Nephron progenitor cell (in vitro differentiated cells): ENCODE results near the gene KCNJ11.
A peak's percentile ranks its signal among the peaks of the same experiment; 100 is the strongest.

ENCODE experiments used
- DNase-seq: peaks from one replicate; pipeline ENCODE4 v3.0.0; 2021
- H3K27ac Mint-ChIP-seq: 2 replicates; pipeline ENCODE4 v1.8.0; 2021; ENCODE audit warnings: mild to moderate bottlenecking, moderate library complexity, mixed read lengths
- H3K27me3 Mint-ChIP-seq: 2 replicates; pipeline ENCODE4 v1.8.0; 2021; ENCODE audit warnings: mild to moderate bottlenecking, low read depth, mixed read lengths; ENCODE audit not compliant: poor library complexity
- H3K36me3 Mint-ChIP-seq: 2 replicates; pipeline ENCODE4 v1.8.0; 2021; ENCODE audit warnings: low read depth, mixed read lengths
- H3K4me1 Mint-ChIP-seq: 2 replicates; pipeline ENCODE4 v1.8.0; 2021; ENCODE audit warnings: mixed read lengths
- H3K4me3 Mint-ChIP-seq: 2 replicates; pipeline ENCODE4 v1.8.0; 2021; ENCODE audit warnings: mild to moderate bottlenecking, moderate library complexity, mixed read lengths
- H3K9me3 Mint-ChIP-seq: 2 replicates; pipeline ENCODE4 v1.8.0; 2021; ENCODE audit warnings: mild to moderate bottlenecking, moderate library complexity, mixed read lengths
- CTCF ChIP-seq: fragments of 200-600 bp; sonication (generic); IDR thresholded peaks from 2 replicates; pipeline ENCODE4 v1.5.0; 2021; ENCODE audit warnings: antibody characterized with exemption

Gene KCNJ11

GRCh38 chr11:17368551-17368950 is 19.9 kb downstream of the KCNJ11 start:
- Mint-ChIP-seq H3K4me3 (no peak overlapping the region), H3K9me3 (peaks cover 66% of the 10 kb centered on the region), H3K27me3 (peaks cover 3% of the 10 kb centered on the region), H3K27ac (no peak overlapping the region), H3K36me3 (peaks cover 54% of the 10 kb centered on the region), H3K4me1 (no peaks in the 10 kb centered on the region)
- no peak for TF ChIP-seq CTCF
- DNase-seq, result no peak

GRCh38 chr11:17366495-17366894 is 22.0 kb downstream of the KCNJ11 start:
- peaks cover 3% of the 10 kb centered on the region for H3K27me3 Mint-ChIP-seq
- DNase-seq, result no peak
- H3K4me3 Mint-ChIP-seq, result no peak overlapping the region
- H3K36me3 Mint-ChIP-seq, result peaks cover 45% of the 10 kb centered on the region
- H3K9me3 Mint-ChIP-seq, result peaks cover 63% of the 10 kb centered on the region
- no peaks in the 10 kb centered on the region for H3K4me1 Mint-ChIP-seq
- H3K27ac Mint-ChIP-seq, result no peak overlapping the region
- TF ChIP-seq CTCF, result no peak

- H3K27ac Mint-ChIP-seq, result no peak overlapping the region
Measured at GRCh38 chr11:17354601-17354991, 33.9 kb downstream of the KCNJ11 start.

GRCh38 chr11:17353821-17354600 is 34.4 kb downstream of the KCNJ11 start:
- TF ChIP-seq CTCF, result no peak
- Mint-ChIP-seq H3K27me3 (peaks cover 56% of the 10 kb centered on the region), H3K4me1 (peaks cover 22% of the 10 kb centered on the region), H3K36me3 (peaks cover 9% of the 10 kb centered on the region), H3K9me3 (peaks cover 28% of the 10 kb centered on the region), H3K4me3 (peak overlapping the region; percentile 87), H3K27ac (no peak overlapping the region)
- DNase-seq, result no peak

More at GRCh38 chr11:17354601-17354991, 33.9 kb downstream of the KCNJ11 start:
- H3K4me3 Mint-ChIP-seq, result peak overlapping the region; percentile 87
- peaks cover 50% of the 10 kb centered on the region for H3K27me3 Mint-ChIP-seq
- peaks cover 15% of the 10 kb centered on the region for H3K36me3 Mint-ChIP-seq
- H3K4me1 Mint-ChIP-seq, result peaks cover 22% of the 10 kb centered on the region
- peaks cover 34% of the 10 kb centered on the region for H3K9me3 Mint-ChIP-seq
- peak; percentile 57 for TF ChIP-seq CTCF
- DNase-seq, result peak; percentile 71

- DNase-seq, result peak; percentile 75
- peaks cover 5% of the 10 kb centered on the region for H3K36me3 Mint-ChIP-seq
- TF ChIP-seq CTCF, result no peak
- no peak overlapping the region for H3K27ac Mint-ChIP-seq
- peaks cover 22% of the 10 kb centered on the region for H3K4me1 Mint-ChIP-seq
- H3K9me3 Mint-ChIP-seq, result peaks cover 24% of the 10 kb centered on the region
- peak overlapping the region; percentile 87 for H3K4me3 Mint-ChIP-seq
- peaks cover 63% of the 10 kb centered on the region for H3K27me3 Mint-ChIP-seq
Measured at GRCh38 chr11:17352950-17353820, 35.3 kb downstream of the KCNJ11 start.
